SJSA1 (cell line): Measurements from ENCODE around the gene RGS6. TPM values are rescaled to one million over a fixed set of nuclear protein-coding genes. Genes with fewer than 3 reads are reported as not detected.
A peak's percentile ranks its signal among the peaks of the same experiment; 100 is the strongest.

Experiments used
- DNase-seq, 2 experiments: peaks; one replicate each; pipeline ENCODE4 v3.0.0-alpha.2; 2015 to 2020; ENCODE audit warnings: low spot score in 2 of 2, low read depth in 1 of 2
- H3K27ac ChIP-seq: fragments of 250-450 bp; sonication (Bioruptor Pico); 2 replicates; pipeline ENCODE4 v1.5.1; 2020; ENCODE audit warnings: mild to moderate bottlenecking, moderate library complexity
- H3K27me3 ChIP-seq: fragments of 250-450 bp; sonication (Bioruptor Pico); replicated peaks from 2 replicates; pipeline ENCODE4 v1.5.1; 2020; ENCODE audit warnings: mild to moderate bottlenecking, moderate library complexity
- H3K36me3 ChIP-seq: fragments of 250-450 bp; sonication (Bioruptor Pico); 2 replicates; pipeline ENCODE4 v1.5.1; 2020; ENCODE audit warnings: mild to moderate bottlenecking
- H3K4me1 ChIP-seq: fragments of 250-450 bp; sonication (Bioruptor Pico); replicated peaks from 2 replicates; pipeline ENCODE4 v1.6.1; 2021; ENCODE audit warnings: mild to moderate bottlenecking
- H3K4me3 ChIP-seq: fragments of 250-450 bp; sonication (Bioruptor Pico); 2 replicates; pipeline ENCODE4 v1.5.1; 2020; ENCODE audit warnings: mild to moderate bottlenecking
- H3K9me3 ChIP-seq: fragments of 250-450 bp; sonication (Bioruptor Pico); replicated peaks from 2 replicates; pipeline ENCODE4 v1.5.1; 2020; ENCODE audit warnings: mild to moderate bottlenecking
- total RNA-seq: library from RNA; depleted of rRNA; stranded (reverse); fragments of >200 nt; shearing (Covaris generic); gene quantifications from 2 replicates; pipeline ENCODE4 v1.2.3, GENCODE V29; 2014

RGS6 gene
- total RNA-seq, 1 experiment from 2014 or later = not detected

DNA sequence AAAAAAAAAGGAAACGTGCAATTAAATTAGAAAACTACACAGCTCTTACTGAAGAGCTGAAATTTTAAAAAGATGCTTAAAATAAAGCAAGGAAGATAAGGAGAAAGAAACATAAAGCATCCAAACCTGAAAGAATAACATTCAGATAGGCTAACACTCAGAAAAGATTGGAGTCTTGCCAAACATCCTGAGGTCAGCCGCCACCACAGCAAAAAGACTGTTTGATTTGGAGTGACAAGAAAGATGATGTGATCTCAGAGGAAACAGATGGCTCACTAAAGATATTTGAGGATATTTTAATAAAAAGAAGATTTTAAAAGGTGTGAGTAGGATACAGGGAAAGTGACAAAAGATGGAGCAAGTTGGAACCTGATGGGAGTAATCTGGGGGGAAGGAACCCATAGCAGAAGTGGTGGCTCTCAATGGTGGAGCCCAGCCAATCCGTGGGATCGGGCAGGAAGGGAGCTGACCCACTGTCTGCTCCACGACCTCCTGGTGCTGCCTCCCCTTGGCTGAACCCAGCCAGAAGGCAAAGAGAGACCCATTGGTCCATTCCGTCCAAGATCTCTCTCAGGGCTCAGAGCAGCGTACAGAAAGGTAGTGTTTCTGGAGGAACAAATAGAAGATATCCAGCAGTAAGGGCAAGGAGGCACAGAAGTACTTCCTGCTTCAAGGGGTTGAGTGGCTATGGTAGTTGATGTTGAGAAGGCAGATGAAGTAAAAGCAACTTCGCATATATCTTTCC lies 469.6 kb downstream of the RGS6 start:
- H3K4me1 ChIP-seq = no peaks in the 10 kb centered on the region
- DNase-seq = no peak
- no peak overlapping the region for H3K4me3 ChIP-seq
- no peaks in the 10 kb centered on the region for H3K27me3 ChIP-seq
- H3K27ac ChIP-seq = no peak overlapping the region
- no peaks in the 10 kb centered on the region for H3K36me3 ChIP-seq
- H3K9me3 ChIP-seq = no peaks in the 10 kb centered on the region

DNA sequence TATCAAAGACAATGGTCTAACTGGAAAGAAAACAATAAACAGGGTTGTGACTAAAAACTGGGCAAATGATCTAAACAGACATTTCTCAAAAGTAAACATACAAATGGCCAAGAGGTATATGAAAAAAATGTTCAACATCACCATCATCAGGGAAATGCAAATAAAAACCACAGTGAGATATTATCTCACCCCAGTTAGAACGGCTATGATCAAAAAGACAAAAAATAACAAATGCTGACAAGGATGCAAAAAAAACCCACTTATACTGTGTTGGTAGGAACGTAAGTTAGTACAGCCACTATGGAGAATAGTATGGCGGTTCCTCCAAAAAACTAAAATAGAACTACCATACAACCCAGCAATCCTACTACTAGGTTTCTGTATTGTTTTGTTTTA lies 470.1 kb downstream of the RGS6 start:
- no peak for DNase-seq
- no peaks in the 10 kb centered on the region for H3K9me3 ChIP-seq
- no peak overlapping the region for H3K27ac ChIP-seq
- no peaks in the 10 kb centered on the region for H3K36me3 ChIP-seq
- no peaks in the 10 kb centered on the region for H3K4me1 ChIP-seq
- H3K4me3 ChIP-seq = no peak overlapping the region
- no peaks in the 10 kb centered on the region for H3K27me3 ChIP-seq

DNA sequence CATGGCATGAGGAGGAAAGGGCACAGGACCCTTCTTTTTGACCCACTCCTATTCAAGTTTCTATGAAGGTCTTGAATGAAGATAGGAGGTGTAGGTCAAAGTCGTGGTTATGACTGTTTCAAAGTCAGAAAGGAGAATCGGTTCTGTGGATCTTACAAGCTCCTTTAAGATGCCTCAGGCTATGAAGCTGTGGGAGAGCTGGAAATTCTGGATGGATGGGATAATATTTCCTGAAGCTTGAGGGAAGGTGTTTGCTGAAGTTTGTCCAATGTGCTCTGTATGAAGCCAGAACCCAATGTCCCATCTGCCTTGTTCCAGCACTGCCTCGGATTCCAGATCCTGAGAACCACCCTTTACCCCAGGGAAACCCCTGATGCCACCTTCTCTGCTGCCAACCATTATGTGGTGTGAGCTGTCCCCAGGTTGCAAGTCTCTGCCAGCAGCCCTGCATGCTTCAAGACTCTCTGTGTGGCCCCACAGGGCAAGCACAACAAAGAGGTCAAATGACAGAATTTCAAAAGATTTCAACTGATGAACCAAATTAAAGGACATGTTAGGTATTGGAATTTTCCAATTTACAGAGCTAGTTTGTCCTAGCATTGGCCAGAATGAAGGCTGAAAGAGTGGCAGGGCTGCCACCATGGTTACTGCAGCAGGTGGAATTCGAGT lies 472.0 kb downstream of the RGS6 start:
- Histone ChIP-seq H3K27me3 (no peaks in the 10 kb centered on the region), H3K36me3 (no peaks in the 10 kb centered on the region), H3K27ac (no peak overlapping the region), H3K4me3 (no peak overlapping the region), H3K4me1 (no peaks in the 10 kb centered on the region), H3K9me3 (no peaks in the 10 kb centered on the region)
- DNase-seq = no peak

- no peaks in the 10 kb centered on the region for H3K36me3 ChIP-seq
- H3K4me1 ChIP-seq = no peaks in the 10 kb centered on the region
- no peaks in the 10 kb centered on the region for H3K27me3 ChIP-seq
- no peak for DNase-seq
- H3K9me3 ChIP-seq = no peaks in the 10 kb centered on the region
- H3K27ac ChIP-seq = no peak overlapping the region
- no peak overlapping the region for H3K4me3 ChIP-seq
Observed at GRCh38 chr14:72404998-72405397, 472.8 kb downstream of the RGS6 start.

- Histone ChIP-seq H3K27me3 (no peaks in the 10 kb centered on the region), H3K36me3 (no peaks in the 10 kb centered on the region), H3K4me1 (no peaks in the 10 kb centered on the region), H3K4me3 (no peak overlapping the region), H3K27ac (no peak overlapping the region), H3K9me3 (no peaks in the 10 kb centered on the region)
- DNase-seq = no peak
Observed at GRCh38 chr14:72408020-72408419, 475.8 kb downstream of the RGS6 start.

- H3K9me3 ChIP-seq = no peaks in the 10 kb centered on the region
- no peak for DNase-seq
- no peaks in the 10 kb centered on the region for H3K36me3 ChIP-seq
- H3K4me3 ChIP-seq = no peak overlapping the region
- no peak overlapping the region for H3K27ac ChIP-seq
- no peaks in the 10 kb centered on the region for H3K27me3 ChIP-seq
- no peaks in the 10 kb centered on the region for H3K4me1 ChIP-seq
Observed at GRCh38 chr14:72409047-72409446, 476.8 kb downstream of the RGS6 start.

GRCh38 chr14:72416081-72416849 lies 484.0 kb downstream of the RGS6 start:
- Histone ChIP-seq H3K4me3 (no peak overlapping the region), H3K36me3 (no peaks in the 10 kb centered on the region), H3K4me1 (no peaks in the 10 kb centered on the region), H3K27ac (no peak overlapping the region), H3K9me3 (no peaks in the 10 kb centered on the region), H3K27me3 (no peaks in the 10 kb centered on the region)
- DNase-seq = no peak

DNA sequence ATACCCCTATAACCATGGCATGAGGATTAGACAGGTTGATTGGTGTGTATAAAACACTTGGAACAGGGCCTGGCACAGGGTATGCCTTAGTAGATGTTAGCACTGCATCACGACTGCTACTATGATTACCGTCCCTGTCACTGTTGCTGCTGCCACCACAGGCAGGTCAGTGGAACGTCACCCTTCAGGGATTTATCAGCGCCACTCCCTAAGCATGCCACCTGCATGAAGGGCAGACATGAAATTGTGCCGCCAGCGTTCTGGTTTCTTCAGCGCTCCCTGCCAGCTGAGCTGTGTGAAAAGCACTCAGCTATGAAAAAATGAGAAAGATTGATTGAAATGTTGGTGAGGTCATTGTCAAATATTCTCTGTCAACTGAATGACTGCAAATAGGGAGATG lies 484.7 kb downstream of the RGS6 start:
- Histone ChIP-seq H3K4me3 (no peak overlapping the region), H3K9me3 (no peaks in the 10 kb centered on the region), H3K27ac (no peak overlapping the region), H3K4me1 (no peaks in the 10 kb centered on the region), H3K27me3 (no peaks in the 10 kb centered on the region), H3K36me3 (no peaks in the 10 kb centered on the region)
- DNase-seq = no peak

- Histone ChIP-seq H3K9me3 (no peaks in the 10 kb centered on the region), H3K4me3 (no peak overlapping the region), H3K27me3 (no peaks in the 10 kb centered on the region), H3K36me3 (no peaks in the 10 kb centered on the region), H3K27ac (no peak overlapping the region), H3K4me1 (no peaks in the 10 kb centered on the region)
- DNase-seq = no peak
Observed at GRCh38 chr14:72418806-72419205, 486.6 kb downstream of the RGS6 start.

GRCh38 chr14:72419226-72419775 lies 487.1 kb downstream of the RGS6 start:
- no peak overlapping the region for H3K27ac ChIP-seq
- no peak for DNase-seq
- H3K36me3 ChIP-seq = no peaks in the 10 kb centered on the region
- H3K27me3 ChIP-seq = no peaks in the 10 kb centered on the region
- no peak overlapping the region for H3K4me3 ChIP-seq
- H3K4me1 ChIP-seq = no peaks in the 10 kb centered on the region
- H3K9me3 ChIP-seq = no peaks in the 10 kb centered on the region

- H3K27ac ChIP-seq = no peak overlapping the region
- H3K9me3 ChIP-seq = no peaks in the 10 kb centered on the region
- no peak overlapping the region for H3K4me3 ChIP-seq
- peak; percentile 31 to 59 for DNase-seq
- no peaks in the 10 kb centered on the region for H3K36me3 ChIP-seq
- no peaks in the 10 kb centered on the region for H3K27me3 ChIP-seq
- no peaks in the 10 kb centered on the region for H3K4me1 ChIP-seq
Observed at GRCh38 chr14:72420749-72421474, 488.7 kb downstream of the RGS6 start.

DNA sequence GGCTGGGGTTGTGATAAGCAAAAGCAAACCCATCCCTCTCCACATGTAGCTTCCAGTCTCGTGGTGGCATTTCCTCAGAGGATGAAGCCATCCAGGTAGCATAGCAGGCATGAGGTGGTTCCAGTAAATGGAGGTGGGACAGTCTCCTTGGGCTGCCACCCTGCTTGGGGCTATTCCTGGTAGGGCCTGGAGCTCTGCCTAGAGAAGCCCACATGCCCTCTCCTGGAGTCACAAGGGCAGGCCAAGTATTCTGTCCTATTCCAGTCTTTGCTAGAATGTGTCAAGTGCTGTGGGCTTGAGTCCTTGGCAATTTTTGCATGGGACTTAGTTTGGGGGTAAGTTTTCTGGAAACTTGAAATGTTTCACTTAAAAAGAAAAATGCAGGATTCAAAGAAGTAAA lies 491.7 kb downstream of the RGS6 start:
- Histone ChIP-seq H3K36me3 (no peaks in the 10 kb centered on the region), H3K4me3 (no peak overlapping the region), H3K27me3 (no peaks in the 10 kb centered on the region), H3K4me1 (no peaks in the 10 kb centered on the region), H3K27ac (no peak overlapping the region), H3K9me3 (no peaks in the 10 kb centered on the region)
- DNase-seq = no peak

GRCh38 chr14:72430457-72430856 lies 498.2 kb downstream of the RGS6 start:
- Histone ChIP-seq H3K36me3 (no peaks in the 10 kb centered on the region), H3K27me3 (no peaks in the 10 kb centered on the region), H3K9me3 (no peaks in the 10 kb centered on the region), H3K4me3 (no peak overlapping the region), H3K4me1 (no peaks in the 10 kb centered on the region), H3K27ac (no peak overlapping the region)
- DNase-seq = no peak
